ENCODE measurements around the gene CCDC8.

DNA sequence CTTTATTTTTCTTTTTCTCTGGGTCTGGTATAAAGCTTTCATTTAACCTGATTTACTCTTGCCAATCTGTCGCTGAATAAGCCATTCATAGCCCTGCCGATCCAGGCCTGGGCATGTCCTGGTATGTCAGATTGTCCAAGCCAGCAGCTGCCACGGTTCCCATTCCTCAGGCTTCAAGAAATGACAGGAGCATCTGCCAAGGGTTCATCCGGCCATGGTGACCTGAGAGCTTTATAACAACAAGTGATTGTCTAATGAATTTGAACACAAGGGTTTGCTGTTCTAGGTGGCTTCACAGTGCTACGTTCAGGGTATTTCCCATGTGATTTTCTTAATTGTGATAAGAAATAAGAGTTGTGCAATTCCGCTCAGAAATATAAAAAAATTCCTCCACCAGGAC is 38.0 kb upstream of the CCDC8 start:
- TF ChIP-seq CTCF (IDR thresholded peaks at IDR 0.05; ENCODE audit: borderline replicate concordance, extremely low read depth, low read length, poor library complexity, severe bottlenecking) (no peak), EZH2 (IDR thresholded peaks at IDR 0.05; ENCODE audit: borderline replicate concordance, low read depth, low read length, severe bottlenecking) (no peak)

All from DND-41 (cell line).